Endothelial cell of umbilical vein (primary cell): ENCODE data around the gene SAMSN1. TPM values are rescaled to one million over a fixed set of nuclear protein-coding genes. Genes with fewer than 3 reads are reported as not detected.

Experiments used
- BruUV-seq: library from RNA; stranded (reverse); fragments of 400-500 nt; replicated peaks from 2 replicates; lab custom pipeline; 2021; lab: Mats Ljungman, UMichigan
- CTCF ChIA-PET: fragments of 300-600, 350-600 bp; sonication (Branson Sonifier 250); formaldehyde crosslinking; loops from one replicate; lab custom pipeline; 2021; ENCODE audit warnings: antibody characterized with exemption, inconsistent platforms; lab: Charles Lee
- POLR2A ChIA-PET: fragments of 300-600, 350-600 bp; sonication (Branson Sonifier 250); formaldehyde crosslinking; loops from one replicate; lab custom pipeline; 2021; ENCODE audit warnings: antibody characterized with exemption, inconsistent platforms; lab: Charles Lee
- DNase-seq: peaks from one replicate; pipeline ENCODE4 v3.0.0-alpha.2; 2011; ENCODE audit warnings: low read depth, low spot score
- FAIRE-seq: peaks from 2 replicates; lab custom pipeline; 2011; peaks lifted over from hg19 to GRCh38; lab: Jason Lieb, UNC
- H2AFZ ChIP-seq: 2 replicates; pipeline ENCODE4 v1.6.0; 2012; ENCODE audit warnings: low read depth, low read length, control low read depth, inconsistent platforms
- H3K27ac ChIP-seq: 2 replicates; pipeline ENCODE4 v1.5.1; 2011; ENCODE audit warnings: low read depth, mild to moderate bottlenecking, control low read depth, low read length, moderate library complexity; ENCODE audit not compliant: insufficient read depth
- H3K27me3 ChIP-seq, 2 experiments: 2 replicates each; pipeline versions ENCODE4 v1.6.0 to v1.6.1; 2011; ENCODE audit warnings: low read length in 2 of 2, mixed read lengths in 1 of 2; ENCODE audit not compliant: control insufficient read depth in 2 of 2, insufficient read depth in 2 of 2
- H3K36me3 ChIP-seq, 2 experiments: 2 replicates in 1 of 2; 3 replicates in 1 of 2; pipeline ENCODE4 v1.5.1; 2011; ENCODE audit warnings: low read length in 2 of 2, mild to moderate bottlenecking in 1 of 2, moderate library complexity in 1 of 2; ENCODE audit not compliant: control insufficient read depth in 2 of 2, insufficient read depth in 2 of 2; ENCODE audit errors: extremely low read depth in 1 of 2
- H3K4me1 ChIP-seq: 3 replicates; pipeline ENCODE4 v1.5.1; 2011; ENCODE audit warnings: mild to moderate bottlenecking, low read length; ENCODE audit not compliant: control insufficient read depth, insufficient read depth; ENCODE audit errors: extremely low read depth
- H3K4me2 ChIP-seq: 2 replicates; pipeline ENCODE4 v1.6.1; 2011; ENCODE audit warnings: low read length, control low read depth, mixed read lengths; ENCODE audit not compliant: insufficient read depth
- H3K4me3 ChIP-seq, 3 experiments: fragments of 200-600 bp in 1 of 3; sonication (generic), shearing (Covaris generic) in 1 of 3; replicated peaks in 1 of 3; 2 replicates each; pipeline ENCODE4 v1.5.1; 2011 to 2016; ENCODE audit warnings: control low read depth in 3 of 3, low read length in 3 of 3, mild to moderate bottlenecking in 2 of 3, inconsistent platforms in 1 of 3, low read depth in 1 of 3, moderate library complexity in 1 of 3; ENCODE audit not compliant: insufficient read depth in 1 of 3
- H3K79me2 ChIP-seq: 2 replicates; pipeline ENCODE4 v1.6.0; 2012; ENCODE audit warnings: low read length, inconsistent platforms; ENCODE audit not compliant: control insufficient read depth, insufficient read depth
- H3K9ac ChIP-seq: replicated peaks from 2 replicates; pipeline ENCODE3; 2011; ENCODE audit warnings: low read length, control low read depth; ENCODE audit not compliant: insufficient read depth; ENCODE audit errors: extremely low read depth
- H3K9me1 ChIP-seq: replicated peaks from 3 replicates; pipeline ENCODE4 v1.6.0; 2011; ENCODE audit warnings: mild to moderate bottlenecking, low read length; ENCODE audit not compliant: control insufficient read depth, insufficient read depth; ENCODE audit errors: extremely low read depth
- H3K9me3 ChIP-seq: replicated peaks from 2 replicates; pipeline ENCODE4 v1.5.1; 2012; ENCODE audit warnings: low read length, inconsistent platforms; ENCODE audit not compliant: control insufficient read depth, insufficient read depth
- H4K20me1 ChIP-seq: replicated peaks from 2 replicates; pipeline ENCODE3; 2011; ENCODE audit warnings: mild to moderate bottlenecking, low read length; ENCODE audit not compliant: control insufficient read depth, insufficient read depth; ENCODE audit errors: extremely low read depth
- CTCF ChIP-seq, 2 donors: IDR thresholded peaks; 1 replicate in 1 of 2; 2 replicates in 1 of 2; pipeline ENCODE4 v1.5.1; 2011; ENCODE audit warnings: low read length in 2 of 2, mild to moderate bottlenecking in 2 of 2, moderate library complexity in 2 of 2, control low read depth in 1 of 2, inconsistent platforms in 1 of 2, low read depth in 1 of 2; ENCODE audit not compliant: insufficient read depth in 1 of 2; ENCODE audit errors: extremely low read depth in 1 of 2
- EZH2 ChIP-seq: IDR thresholded peaks from 2 replicates; pipeline ENCODE4 v1.6.1; 2012; ENCODE audit warnings: borderline replicate concordance, low read depth, mild to moderate bottlenecking, moderate library complexity, low read length, inconsistent platforms; ENCODE audit not compliant: severe bottlenecking
- FOS ChIP-seq: IDR thresholded peaks from 2 replicates; pipeline ENCODE4 v1.6.1; 2011; ENCODE audit warnings: mild to moderate bottlenecking, low read length, moderate library complexity, borderline replicate concordance; ENCODE audit not compliant: insufficient read depth
- GATA2 ChIP-seq: IDR thresholded peaks from 2 replicates; pipeline ENCODE4 v1.7.0; 2011; ENCODE audit warnings: low read depth, mild to moderate bottlenecking, moderate library complexity, mixed read lengths, low read length; ENCODE audit not compliant: insufficient read length, insufficient read depth
- JUN ChIP-seq: IDR thresholded peaks from 2 replicates; pipeline ENCODE4 v1.6.1; 2011; ENCODE audit warnings: borderline replicate concordance, low read depth; ENCODE audit not compliant: insufficient read length, insufficient read depth
- MAX ChIP-seq: IDR thresholded peaks from 2 replicates; pipeline ENCODE4 v1.6.1; 2011; ENCODE audit not compliant: insufficient read depth, insufficient read length
- MYC ChIP-seq: IDR thresholded peaks from one replicate; pipeline ENCODE4 v1.6.1; 2011; ENCODE audit warnings: mild to moderate bottlenecking, low read depth, low read length
- POLR2A ChIP-seq: IDR thresholded peaks from 2 replicates; pipeline ENCODE4 v1.6.1; 2012; ENCODE audit warnings: low read depth, mild to moderate bottlenecking, control low read depth, low read length
- POLR2AphosphoS5 ChIP-seq: IDR thresholded peaks from 2 replicates; pipeline ENCODE4 v1.6.1; 2012; ENCODE audit warnings: low read depth, mild to moderate bottlenecking, control low read depth, low read length, moderate library complexity; ENCODE audit not compliant: insufficient read depth
- dilution Hi-C: fragments of 300-500 bp; cut with MboI; formaldehyde crosslinking; loops from one replicate; pipeline ENCODE4 v1.15.0; 2019; ENCODE audit warnings: low sequenced_read_pairs; ENCODE audit not compliant: extremely low pct_ligation_motif_present
- intact Hi-C: fragments of 100-400 bp; cut with micrococcal nuclease; formaldehyde crosslinking; loops from one replicate; pipeline ENCODE4 v1.10.0; 2022
- polyA plus RNA-seq, 4 experiments: library from polyadenylated mRNA; depleted of rRNA in 3 of 4; stranded (reverse) in 3 of 4; unstranded in 1 of 4; fragments of >200 nt; gene quantifications; 2 replicates each; pipeline versions ENCODE4 v1.2.1 to v1.2.3, GENCODE V29; 2011 to 2012; ENCODE audit warnings: missing spikeins in 1 of 4
- total RNA-seq: library from RNA; stranded (reverse); gene quantifications from 2 replicates; pipeline ENCODE4 v1.2.3, GENCODE V29; 2021

SAMSN1 gene
- total and polyA plus RNA-seq, 2 donors (not counting 3 experiments of a cell fraction or from before 2014, with no cell fraction given) = 2.5 to 5.3 TPM

- Histone ChIP-seq H3K9ac (no peak overlapping the region), H3K27ac (no peak overlapping the region), H3K4me2 (no peak overlapping the region), H4K20me1 (no peaks in the 10 kb centered on the region), H3K9me3 (no peaks in the 10 kb centered on the region), H3K36me3 (no peaks in the 10 kb centered on the region), H3K79me2 (peaks cover 10% of the 10 kb centered on the region), H3K9me1 (no peaks in the 10 kb centered on the region), H3K4me3 (no peak overlapping the region), H2AFZ (no peak overlapping the region), H3K4me1 (no peaks in the 10 kb centered on the region), H3K27me3 (no peaks in the 10 kb centered on the region)
- no TSS peak for BruUV-seq
- ChIA-PET CTCF (no interaction called here), POLR2A (no interaction called here)
- intact Hi-C loops (no loop called here), dilution Hi-C loops (no loop called here)
- no peak for FAIRE-seq
- no peak for TF ChIP-seq FOS
- no peak for TF ChIP-seq MAX
- TF ChIP-seq POLR2AphosphoS5 = no peak
- TF ChIP-seq POLR2A = no peak
- TF ChIP-seq MYC = no peak
- TF ChIP-seq JUN = no peak
- no peak for TF ChIP-seq EZH2
- no peak for TF ChIP-seq CTCF (IDR thresholded peaks at IDR 0.05; ENCODE audit: extremely low read depth in 1 of 2, insufficient read depth in 1 of 2, low read depth in 1 of 2, low read length in 2 of 2)
- TF ChIP-seq GATA2 = no peak
- DNase-seq = no peak
Measured at GRCh38 chr21:14520535-14520934, 25.6 kb downstream of the SAMSN1 start.
